HepG2 (cell line): ENCODE results near the gene YY1. TPM values are rescaled to one million over a fixed set of nuclear protein-coding genes. Genes with fewer than 3 reads are reported as not detected.

Experiments used
- ARID4A ChIP-seq: sonication (generic); formaldehyde crosslinking; IDR thresholded peaks from 2 replicates; pipeline ENCODE4 v1.5.0; 2020; ENCODE audit warnings: mild to moderate bottlenecking, missing genetic modification reagents, borderline replicate concordance
- ARID5B ChIP-seq: IDR thresholded peaks from 2 replicates; pipeline ENCODE4 v1.4.0; 2020; ENCODE audit warnings: mild to moderate bottlenecking, missing genetic modification reagents
- ERF ChIP-seq: IDR thresholded peaks from 2 replicates; pipeline ENCODE4 v1.6.1; 2018; ENCODE audit warnings: missing biosample characterization, missing genetic modification reagents
- MAF1 ChIP-seq: sonication (generic); formaldehyde crosslinking; IDR thresholded peaks from 2 replicates; pipeline ENCODE4 v1.5.0; 2020; ENCODE audit warnings: missing genetic modification reagents, borderline replicate concordance
- MEF2D ChIP-seq: sonication (generic); formaldehyde crosslinking; IDR thresholded peaks from 2 replicates; pipeline ENCODE4 v1.5.1; 2020; ENCODE audit warnings: mild to moderate bottlenecking, missing genetic modification reagents
- MEIS1 ChIP-seq: sonication (generic); formaldehyde crosslinking; IDR thresholded peaks from 2 replicates; pipeline ENCODE4 v1.9.0; 2021; ENCODE audit warnings: mild to moderate bottlenecking, missing genetic modification reagents, moderate library complexity, borderline replicate concordance
- NRL ChIP-seq: sonication (generic); formaldehyde crosslinking; IDR thresholded peaks from 2 replicates; pipeline ENCODE4 v1.5.0; 2020; ENCODE audit warnings: missing genetic modification reagents, mild to moderate bottlenecking, moderate library complexity, borderline replicate concordance
- RBM39 ChIP-seq: fragments of 200-400 bp; formaldehyde crosslinking; IDR thresholded peaks from one replicate; pipeline ENCODE4 v1.6.1; 2018; ENCODE audit warnings: antibody characterized with exemption, mild to moderate bottlenecking, low read depth, low read length; ENCODE audit not compliant: poor library complexity, severe bottlenecking
- SOX13 ChIP-seq, 3 experiments: fragments of 450-650 bp in 1 of 3; sonication (generic) in 1 of 3; formaldehyde crosslinking in 1 of 3; IDR thresholded peaks in 2 of 3; conservative IDR thresholded peaks in 1 of 3; 2 replicates each; pipeline versions ENCODE4 v1.5.0 to v1.6.1; 2016 to 2020; ENCODE audit warnings: antibody characterized with exemption in 1 of 3, mild to moderate bottlenecking in 1 of 3, missing compliant biosample characterization in 1 of 3, missing genetic modification reagents in 1 of 3, moderate library complexity in 1 of 3
- TGIF2 ChIP-seq: IDR thresholded peaks from 2 replicates; pipeline ENCODE4 v1.6.1; 2016; ENCODE audit warnings: control low read depth, missing compliant biosample characterization
- ZBTB43 ChIP-seq: sonication (generic); formaldehyde crosslinking; conservative IDR thresholded peaks from 2 replicates; pipeline ENCODE4 v1.4.0; 2020; ENCODE audit warnings: missing genetic modification reagents
- ZFP37 ChIP-seq: sonication (generic); formaldehyde crosslinking; IDR thresholded peaks from 2 replicates; pipeline ENCODE4 v1.4.0; 2020; ENCODE audit warnings: missing genetic modification reagents, borderline replicate concordance
- ZNF580 ChIP-seq: IDR thresholded peaks from 2 replicates; pipeline ENCODE4 v1.6.1; 2016; ENCODE audit warnings: low read depth, borderline replicate concordance
- ZNF607 ChIP-seq: sonication (generic); formaldehyde crosslinking; IDR thresholded peaks from 2 replicates; pipeline ENCODE4 v1.5.1; 2020; ENCODE audit warnings: missing genetic modification reagents, mild to moderate bottlenecking, borderline replicate concordance
- ZNF780A ChIP-seq: sonication (generic); formaldehyde crosslinking; IDR thresholded peaks from 2 replicates; pipeline ENCODE4 v1.8.0; 2022; ENCODE audit warnings: mild to moderate bottlenecking, missing genetic modification reagents, moderate library complexity
- ZSCAN20 ChIP-seq: sonication (generic); formaldehyde crosslinking; IDR thresholded peaks from 2 replicates; pipeline ENCODE4 v1.4.0; 2020; ENCODE audit warnings: missing genetic modification reagents, mild to moderate bottlenecking, borderline replicate concordance
- ZSCAN25 ChIP-seq: sonication (generic); formaldehyde crosslinking; IDR thresholded peaks from 2 replicates; pipeline ENCODE4 v1.8.0; 2022; ENCODE audit warnings: mild to moderate bottlenecking, missing genetic modification reagents
- polyA plus RNA-seq, 8 experiments: library from polyadenylated mRNA; depleted of rRNA in 3 of 8; stranded (reverse) in 7 of 8; unstranded in 1 of 8; fragments of >200 nt; fragmentation: Illumina TruSeq in 4 of 8; extraction: Trizol in 4 of 8; gene quantifications; 2 replicates each; pipeline versions ENCODE4 v1.2.1 to v1.2.3, GENCODE V29; 2011 to 2016; ENCODE audit warnings: low read depth in 4 of 8, missing spikeins in 1 of 8, mixed read lengths in 1 of 8; ENCODE audit not compliant: insufficient read depth in 1 of 8
- total RNA-seq, 5 experiments: library from RNA; depleted of rRNA; stranded (reverse); fragments of >200 nt; fragmentation: Illumina TruSeq; extraction: Trizol; gene quantifications; 2 replicates each; pipeline ENCODE4 v1.2.3, GENCODE V29; 2016; ENCODE audit warnings: low read depth in 1 of 5

The YY1 gene
- total and polyA plus RNA-seq, 2 of the 13 experiments (the other 11 are each of a cell fraction or from before 2014, with no cell fraction given): 29.4 to 68.1 TPM

- TF ChIP-seq ZFP37 (CRISPR knock-in tag): 0 out of 2 replicates have a peak, but pooled peaks have one; percentile 37
- no peak for TF ChIP-seq MEIS1 (CRISPR knock-in tag)
- peak; percentile 85 for TF ChIP-seq TGIF2 (CRISPR knock-in tag)
- TF ChIP-seq ZNF780A: no peak
- TF ChIP-seq MEF2D (CRISPR knock-in tag): no peak
- no peak for TF ChIP-seq RBM39
- TF ChIP-seq ZSCAN20 (CRISPR knock-in tag): peak; percentile 58; the same call in 1 of the 2 replicates
- no peak for TF ChIP-seq MAF1
- TF ChIP-seq ZNF607: 0 out of 2 replicates have a peak, but pooled peaks have one; percentile 7
- TF ChIP-seq ERF (CRISPR knock-in tag): peak; percentile 74
- peak; percentile 78; the same call in 1 of the 2 replicates for TF ChIP-seq ARID4A (CRISPR knock-in tag)
- no peak for TF ChIP-seq NRL
- TF ChIP-seq ZBTB43: no peak
- peak; percentile 56; the same call in 1 of the 2 replicates for TF ChIP-seq ZNF580 (CRISPR knock-in tag)
- peak; percentile 44; the same call in 1 of the 2 replicates for TF ChIP-seq ARID5B
- no peak for TF ChIP-seq SOX13 (IDR thresholded peaks at IDR 0.05)
- TF ChIP-seq SOX13 (CRISPR knock-in tag; conservative IDR thresholded peaks at IDR 0.05 in 1 of 2, IDR thresholded peaks at IDR 0.05 in 1 of 2): peak in 1 of 2 experiments; percentile 26; a peak in 1 of 4 replicates
- TF ChIP-seq ZSCAN25 (CRISPR knock-in tag): no peak
Observed at GRCh38 chr14:100239840-100240667, 1.1 kb downstream of the YY1 start (continued).
